ENCODE data around the gene TAF11L7.

DNA sequence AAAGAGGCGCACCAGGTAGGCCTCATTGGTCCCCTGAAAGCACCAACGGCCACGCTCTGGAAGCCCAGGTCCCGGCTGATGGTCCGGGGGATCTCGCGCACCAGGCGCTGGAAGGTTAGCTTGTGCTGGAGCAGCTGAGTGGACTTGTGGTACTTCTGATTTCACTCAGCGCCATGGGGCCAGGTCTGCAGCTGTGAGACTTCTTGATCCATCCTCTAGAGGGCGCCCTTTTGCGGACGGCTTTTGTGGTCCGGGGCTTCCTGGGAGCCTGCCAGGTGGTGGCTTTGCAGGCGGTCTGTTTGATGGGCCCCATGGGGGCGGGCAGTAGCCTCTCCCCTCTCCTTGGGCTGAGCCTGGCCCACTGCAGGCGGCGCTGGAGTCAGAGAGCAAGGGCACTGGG lies 35.1 kb upstream of the TAF11L7 start:
- TF ChIP-seq EZH2phosphoT487 (IDR thresholded peaks at IDR 0.05; ENCODE audit: low read depth) = no peak
- TF ChIP-seq, protein P1, sequence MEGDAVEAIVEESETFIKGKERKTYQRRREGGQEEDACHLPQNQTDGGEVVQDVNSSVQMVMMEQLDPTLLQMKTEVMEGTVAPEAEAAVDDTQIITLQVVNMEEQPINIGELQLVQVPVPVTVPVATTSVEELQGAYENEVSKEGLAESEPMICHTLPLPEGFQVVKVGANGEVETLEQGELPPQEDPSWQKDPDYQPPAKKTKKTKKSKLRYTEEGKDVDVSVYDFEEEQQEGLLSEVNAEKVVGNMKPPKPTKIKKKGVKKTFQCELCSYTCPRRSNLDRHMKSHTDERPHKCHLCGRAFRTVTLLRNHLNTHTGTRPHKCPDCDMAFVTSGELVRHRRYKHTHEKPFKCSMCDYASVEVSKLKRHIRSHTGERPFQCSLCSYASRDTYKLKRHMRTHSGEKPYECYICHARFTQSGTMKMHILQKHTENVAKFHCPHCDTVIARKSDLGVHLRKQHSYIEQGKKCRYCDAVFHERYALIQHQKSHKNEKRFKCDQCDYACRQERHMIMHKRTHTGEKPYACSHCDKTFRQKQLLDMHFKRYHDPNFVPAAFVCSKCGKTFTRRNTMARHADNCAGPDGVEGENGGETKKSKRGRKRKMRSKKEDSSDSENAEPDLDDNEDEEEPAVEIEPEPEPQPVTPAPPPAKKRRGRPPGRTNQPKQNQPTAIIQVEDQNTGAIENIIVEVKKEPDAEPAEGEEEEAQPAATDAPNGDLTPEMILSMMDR (IDR thresholded peaks at IDR 0.05; ENCODE audit: low read depth, low read length) = peak; percentile 9; the same call in 1 of the 2 replicates
